ACC112 (cell line): ENCODE data around the gene HSP90AA1.
"Not testable (repeated sequence)": the region's sequence is repeated elsewhere in the genome, so short reads cannot be mapped to it uniquely, and the experiment has no call there.

Source experiments
- H2AFZ ChIP-seq: fragments of 200-600 bp; sonication (generic); one replicate; pipeline ENCODE4 v1.6.0; 2017; ENCODE audit warnings: antibody characterized with exemption, low read length; ENCODE audit not compliant: unreplicated experiment
- H3K27ac ChIP-seq: fragments of 200-600 bp; sonication (generic); 2 replicates; pipeline ENCODE4 v1.5.1; 2014; ENCODE audit warnings: low read depth, mild to moderate bottlenecking, antibody characterized with exemption, low read length, moderate library complexity
- H3K27me3 ChIP-seq: fragments of 200-600 bp; sonication (generic); 2 replicates; pipeline ENCODE4 v1.6.1; 2014; ENCODE audit warnings: mild to moderate bottlenecking, antibody characterized with exemption, low read length, moderate library complexity, mixed read lengths; ENCODE audit not compliant: insufficient read depth
- H3K36me3 ChIP-seq: fragments of 200-600 bp; sonication (generic); 2 replicates; pipeline ENCODE4 v1.6.1; 2016; ENCODE audit warnings: mild to moderate bottlenecking, antibody characterized with exemption, low read length, moderate library complexity, mixed read lengths; ENCODE audit not compliant: insufficient read depth
- H3K4me1 ChIP-seq: fragments of 200-600 bp; sonication (generic); one replicate; pipeline ENCODE4 v1.6.1; 2016; ENCODE audit warnings: low read length, mixed read lengths; ENCODE audit not compliant: insufficient read depth, unreplicated experiment, control insufficient read depth
- H3K4me3 ChIP-seq: fragments of 200-600 bp; sonication (generic); 2 replicates; pipeline ENCODE4 v1.5.1; 2014; ENCODE audit warnings: mild to moderate bottlenecking, low read depth, low read length
- H3K79me2 ChIP-seq: fragments of 200-600 bp; sonication (generic); one replicate; pipeline ENCODE4 v1.6.0; 2016; ENCODE audit warnings: low read length; ENCODE audit not compliant: control insufficient read depth, unreplicated experiment, insufficient read depth

Gene HSP90AA1

GRCh38 chr14:102066041-102066451 is 20.8 kb downstream of the HSP90AA1 start:
- Histone ChIP-seq H3K27me3 (no peaks in the 10 kb centered on the region), H3K4me3 (no peak overlapping the region), H3K79me2 (no peaks in the 10 kb centered on the region), H3K4me1 (peaks cover under 1% of the 10 kb centered on the region), H3K27ac (no peak overlapping the region), H3K36me3 (no peaks in the 10 kb centered on the region), H2AFZ (no peak overlapping the region)

- not testable (repeated sequence) for H3K27me3 ChIP-seq, H3K79me2 ChIP-seq, H3K36me3 ChIP-seq, H3K27ac ChIP-seq, H3K4me1 ChIP-seq, H3K4me3 ChIP-seq, H2AFZ ChIP-seq
Measured at GRCh38 chr14:102064590-102064989, 22.3 kb downstream of the HSP90AA1 start.

DNA sequence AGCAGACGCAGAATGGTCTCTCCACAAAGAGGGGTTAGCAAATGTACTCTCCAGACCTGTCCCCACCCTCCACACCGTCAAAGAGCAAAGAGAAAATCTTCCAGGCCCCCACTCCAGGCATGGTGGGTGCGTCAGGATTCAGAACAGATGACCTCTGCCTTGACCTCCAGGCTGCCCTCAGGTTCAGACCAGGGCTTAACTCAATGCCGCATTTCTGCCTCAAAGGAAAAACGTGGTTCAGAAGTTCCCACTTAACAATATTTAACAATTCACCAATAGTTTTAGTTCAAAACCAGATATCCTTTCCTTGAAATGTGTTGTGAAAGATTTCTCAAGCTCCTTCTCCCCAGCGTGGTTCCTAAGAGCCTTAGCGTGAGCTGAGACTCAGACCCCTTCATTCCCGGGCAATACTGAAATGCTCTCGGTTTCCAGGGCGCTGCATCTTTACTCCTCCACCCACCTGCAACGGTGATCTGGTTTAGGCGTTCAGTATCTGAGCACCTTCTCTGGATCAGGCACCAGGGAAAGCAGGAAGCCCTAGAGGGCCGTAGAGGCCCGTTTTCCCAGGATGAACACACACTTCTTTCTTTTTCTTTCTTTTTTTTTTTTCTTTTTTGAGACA is 22.9 kb downstream of the HSP90AA1 start:
- H2AFZ ChIP-seq, result no peak overlapping the region
- H3K27ac ChIP-seq, result no peak overlapping the region
- no peaks in the 10 kb centered on the region for H3K36me3 ChIP-seq
- H3K27me3 ChIP-seq, result no peaks in the 10 kb centered on the region
- H3K79me2 ChIP-seq, result no peaks in the 10 kb centered on the region
- no peak overlapping the region for H3K4me3 ChIP-seq
- no peaks in the 10 kb centered on the region for H3K4me1 ChIP-seq

- Histone ChIP-seq H2AFZ (no peak overlapping the region), H3K36me3 (no peaks in the 10 kb centered on the region), H3K4me1 (no peaks in the 10 kb centered on the region), H3K27ac (no peak overlapping the region), H3K4me3 (no peak overlapping the region), H3K27me3 (no peaks in the 10 kb centered on the region), H3K79me2 (no peaks in the 10 kb centered on the region)
Measured at GRCh38 chr14:102063109-102063807, 23.6 kb downstream of the HSP90AA1 start.

DNA sequence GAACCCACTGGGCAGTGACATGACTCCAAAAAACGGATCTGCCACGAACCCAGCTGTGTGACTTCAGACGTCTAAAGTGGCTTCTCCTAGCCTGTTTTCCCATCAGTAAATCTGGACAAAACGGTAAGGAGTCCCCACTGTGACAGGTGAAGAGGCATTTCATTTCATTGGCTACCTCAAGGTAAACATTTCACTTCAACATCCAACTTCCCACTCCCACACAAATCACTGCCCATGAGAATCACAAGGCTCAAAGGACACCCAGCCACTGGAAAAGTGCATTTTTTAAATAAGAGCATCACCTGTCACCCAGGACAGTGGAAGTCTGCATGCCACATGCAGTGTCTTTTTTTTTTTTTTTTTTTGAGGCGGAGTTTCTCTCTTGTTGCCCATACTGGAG is 27.9 kb downstream of the HSP90AA1 start:
- Histone ChIP-seq H3K27ac (no peak overlapping the region), H3K36me3 (0 out of 2 replicates have a peak, but pooled peaks cover 4% of the 10 kb centered on the region), H3K79me2 (no peaks in the 10 kb centered on the region), H3K27me3 (no peaks in the 10 kb centered on the region), H2AFZ (no peak overlapping the region), H3K4me1 (peaks cover 5% of the 10 kb centered on the region), H3K4me3 (no peak overlapping the region)

- Histone ChIP-seq H3K4me1 (peaks cover 5% of the 10 kb centered on the region), H3K27me3 (no peaks in the 10 kb centered on the region), H3K27ac (no peak overlapping the region), H3K79me2 (no peaks in the 10 kb centered on the region), H2AFZ (no peak overlapping the region), H3K36me3 (0 out of 2 replicates have a peak, but pooled peaks cover 4% of the 10 kb centered on the region), H3K4me3 (no peak overlapping the region)
Measured at GRCh38 chr14:102058146-102058545, 28.7 kb downstream of the HSP90AA1 start.

DNA sequence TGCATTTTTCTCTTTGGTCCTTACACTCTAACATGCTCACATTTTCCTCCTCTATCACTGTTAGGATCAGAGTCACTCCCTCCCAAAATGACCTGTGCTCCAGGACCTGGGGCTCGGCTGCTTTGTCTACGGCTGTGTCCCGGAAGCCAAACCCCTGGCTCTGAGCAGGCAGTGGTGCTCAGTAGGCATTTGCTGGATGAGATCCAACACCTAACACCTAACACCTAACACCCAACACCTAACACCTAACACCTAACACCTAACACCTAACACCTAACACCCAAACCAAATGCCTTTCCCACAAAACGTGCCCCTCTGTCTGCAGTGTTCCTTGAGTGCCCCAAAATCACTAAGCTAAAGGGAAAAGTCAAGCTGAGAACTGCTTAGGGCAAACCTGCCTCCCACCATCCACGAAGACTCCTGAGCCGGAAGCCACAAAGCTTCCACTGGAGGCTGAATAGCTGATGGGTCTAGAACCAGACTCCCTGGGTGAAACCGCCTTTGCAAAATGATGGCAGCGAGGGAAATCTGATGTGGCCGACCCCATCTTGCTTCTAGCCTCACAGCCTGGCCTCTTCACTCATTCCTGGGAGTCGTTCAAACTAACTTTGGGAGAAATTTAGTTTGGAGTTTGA is 29.2 kb downstream of the HSP90AA1 start:
- Histone ChIP-seq H3K36me3 (peaks cover 6% of the 10 kb centered on the region; the same call in 1 of the 2 replicates), H3K79me2 (no peaks in the 10 kb centered on the region), H2AFZ (no peak overlapping the region), H3K4me1 (peaks cover 5% of the 10 kb centered on the region), H3K27me3 (no peaks in the 10 kb centered on the region), H3K27ac (no peak overlapping the region), H3K4me3 (no peak overlapping the region)

- Histone ChIP-seq H3K4me3 (no peak overlapping the region), H3K79me2 (no peaks in the 10 kb centered on the region), H3K27ac (no peak overlapping the region), H2AFZ (no peak overlapping the region), H3K4me1 (peaks cover 5% of the 10 kb centered on the region), H3K36me3 (peaks cover 11% of the 10 kb centered on the region; the same call in 1 of the 2 replicates), H3K27me3 (no peaks in the 10 kb centered on the region)
Measured at GRCh38 chr14:102056694-102057442, 30.0 kb downstream of the HSP90AA1 start.

GRCh38 chr14:102055181-102055901 is 31.5 kb downstream of the HSP90AA1 start:
- Histone ChIP-seq H2AFZ (no peak overlapping the region), H3K27ac (no peak overlapping the region)

DNA sequence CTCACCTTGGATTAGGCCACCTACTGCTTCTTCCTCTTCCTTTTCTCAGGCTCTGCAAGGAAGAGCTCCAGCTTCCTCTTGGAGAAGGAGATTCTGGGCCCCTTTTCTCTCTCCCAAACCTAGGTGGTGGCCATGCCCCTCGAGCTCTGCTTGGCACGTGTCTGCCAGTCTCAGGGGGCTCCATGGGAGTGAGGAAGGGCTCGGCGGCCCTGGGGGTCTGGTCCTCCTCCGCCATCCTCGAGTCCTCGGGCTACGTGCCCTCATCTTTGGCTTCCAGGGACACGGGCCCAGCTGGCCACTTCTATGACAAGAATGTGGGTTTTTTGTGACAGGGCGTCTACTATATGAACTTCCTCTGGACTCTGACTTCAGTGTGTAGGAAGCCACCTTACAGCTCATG is 34.3 kb downstream of the HSP90AA1 start:
- no peaks in the 10 kb centered on the region for H3K79me2 ChIP-seq
- H3K27ac ChIP-seq, result no peak overlapping the region
- no peaks in the 10 kb centered on the region for H3K27me3 ChIP-seq
- H3K4me1 ChIP-seq, result peaks cover 5% of the 10 kb centered on the region
- no peak overlapping the region for H2AFZ ChIP-seq
- H3K4me3 ChIP-seq, result no peak overlapping the region
- H3K36me3 ChIP-seq, result peaks cover 35% of the 10 kb centered on the region; the same call in 1 of the 2 replicates

More at GRCh38 chr14:102055181-102055901, 31.5 kb downstream of the HSP90AA1 start:
- Histone ChIP-seq H3K36me3 (peaks cover 13% of the 10 kb centered on the region; the same call in 1 of the 2 replicates), H3K4me3 (no peak overlapping the region), H3K4me1 (peaks cover 5% of the 10 kb centered on the region), H3K27me3 (no peaks in the 10 kb centered on the region), H3K79me2 (no peaks in the 10 kb centered on the region)
